ENCODE results near the gene ALPP.

ALPP gene

GRCh38 chr2:232351686-232352510 is 26.7 kb upstream of the ALPP start:
- no peak for DNase-seq
- no peaks in the 10 kb centered on the region for H3K4me1 Mint-ChIP-seq
- peaks cover 5% of the 10 kb centered on the region for H3K36me3 Mint-ChIP-seq (ENCODE audit: low read depth)
- H3K27me3 Mint-ChIP-seq (ENCODE audit: low read depth, poor library complexity): peaks cover 12% of the 10 kb centered on the region
- H3K4me3 Mint-ChIP-seq: no peak overlapping the region
- peaks cover 34% of the 10 kb centered on the region for H3K9me3 Mint-ChIP-seq
- TF ChIP-seq, protein P1, sequence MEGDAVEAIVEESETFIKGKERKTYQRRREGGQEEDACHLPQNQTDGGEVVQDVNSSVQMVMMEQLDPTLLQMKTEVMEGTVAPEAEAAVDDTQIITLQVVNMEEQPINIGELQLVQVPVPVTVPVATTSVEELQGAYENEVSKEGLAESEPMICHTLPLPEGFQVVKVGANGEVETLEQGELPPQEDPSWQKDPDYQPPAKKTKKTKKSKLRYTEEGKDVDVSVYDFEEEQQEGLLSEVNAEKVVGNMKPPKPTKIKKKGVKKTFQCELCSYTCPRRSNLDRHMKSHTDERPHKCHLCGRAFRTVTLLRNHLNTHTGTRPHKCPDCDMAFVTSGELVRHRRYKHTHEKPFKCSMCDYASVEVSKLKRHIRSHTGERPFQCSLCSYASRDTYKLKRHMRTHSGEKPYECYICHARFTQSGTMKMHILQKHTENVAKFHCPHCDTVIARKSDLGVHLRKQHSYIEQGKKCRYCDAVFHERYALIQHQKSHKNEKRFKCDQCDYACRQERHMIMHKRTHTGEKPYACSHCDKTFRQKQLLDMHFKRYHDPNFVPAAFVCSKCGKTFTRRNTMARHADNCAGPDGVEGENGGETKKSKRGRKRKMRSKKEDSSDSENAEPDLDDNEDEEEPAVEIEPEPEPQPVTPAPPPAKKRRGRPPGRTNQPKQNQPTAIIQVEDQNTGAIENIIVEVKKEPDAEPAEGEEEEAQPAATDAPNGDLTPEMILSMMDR (IDR thresholded peaks at IDR 0.05): no peak
- no peak overlapping the region for H3K27ac Mint-ChIP-seq

DNA sequence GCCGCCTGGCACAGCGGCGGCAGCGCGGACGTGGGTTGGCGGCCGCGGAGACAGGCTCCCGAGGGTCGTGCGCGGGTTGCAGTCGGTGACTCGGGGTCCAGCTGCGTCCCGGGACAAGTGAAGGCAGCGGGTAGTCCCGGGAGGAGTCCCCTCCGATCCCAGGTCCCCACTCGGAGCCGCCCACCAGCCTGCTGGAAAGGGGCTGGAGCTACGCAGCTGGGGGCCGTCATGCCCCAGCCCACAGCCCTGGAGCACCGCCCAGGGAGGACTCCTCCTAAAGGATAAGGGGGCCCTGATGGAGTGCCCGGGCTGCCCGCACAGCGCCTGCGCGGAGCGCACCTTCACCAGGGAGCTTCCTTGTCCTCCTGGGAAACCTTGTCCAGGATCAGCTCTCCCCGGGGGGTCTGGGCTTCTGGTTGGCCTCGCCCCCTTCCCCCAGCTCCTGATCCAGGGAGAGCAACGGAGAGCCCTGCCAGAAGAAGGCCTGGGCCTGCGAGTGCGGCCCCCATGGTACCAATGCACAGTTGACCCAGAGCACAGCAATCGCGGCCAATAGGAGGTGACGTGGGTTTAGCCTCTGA is 25.9 kb upstream of the ALPP start:
- TF ChIP-seq, protein P1 (IDR thresholded peaks at IDR 0.05): no peak
- Mint-ChIP-seq H3K27me3 (ENCODE audit: low read depth, poor library complexity) (peaks cover 12% of the 10 kb centered on the region), H3K27ac (no peak overlapping the region), H3K4me3 (no peak overlapping the region), H3K4me1 (no peaks in the 10 kb centered on the region), H3K36me3 (ENCODE audit: low read depth) (peaks cover 5% of the 10 kb centered on the region), H3K9me3 (peaks cover 36% of the 10 kb centered on the region)
- DNase-seq: no peak

GRCh38 chr2:232353096-232353495 is 25.5 kb upstream of the ALPP start:
- H3K4me1 Mint-ChIP-seq: no peaks in the 10 kb centered on the region
- H3K4me3 Mint-ChIP-seq: no peak overlapping the region
- H3K36me3 Mint-ChIP-seq (ENCODE audit: low read depth): peaks cover 5% of the 10 kb centered on the region
- peaks cover 11% of the 10 kb centered on the region for H3K27me3 Mint-ChIP-seq (ENCODE audit: low read depth, poor library complexity)
- H3K27ac Mint-ChIP-seq: no peak overlapping the region
- TF ChIP-seq, protein P1 (IDR thresholded peaks at IDR 0.05): no peak
- peaks cover 37% of the 10 kb centered on the region for H3K9me3 Mint-ChIP-seq
- DNase-seq: no peak

GRCh38 chr2:232353660-232354059 is 24.9 kb upstream of the ALPP start:
- no peaks in the 10 kb centered on the region for H3K4me1 Mint-ChIP-seq
- TF ChIP-seq, protein P1 (IDR thresholded peaks at IDR 0.05): no peak
- no peak overlapping the region for H3K4me3 Mint-ChIP-seq
- peaks cover 5% of the 10 kb centered on the region for H3K36me3 Mint-ChIP-seq (ENCODE audit: low read depth)
- H3K27ac Mint-ChIP-seq: no peak overlapping the region
- H3K27me3 Mint-ChIP-seq (ENCODE audit: low read depth, poor library complexity): peaks cover 11% of the 10 kb centered on the region
- H3K9me3 Mint-ChIP-seq: peaks cover 40% of the 10 kb centered on the region
- DNase-seq: no peak

- Mint-ChIP-seq H3K4me3 (no peak overlapping the region), H3K4me1 (no peaks in the 10 kb centered on the region), H3K36me3 (ENCODE audit: low read depth) (peaks cover 5% of the 10 kb centered on the region), H3K9me3 (peaks cover 40% of the 10 kb centered on the region), H3K27me3 (ENCODE audit: low read depth, poor library complexity) (peaks cover 11% of the 10 kb centered on the region), H3K27ac (no peak overlapping the region)
- no peak for DNase-seq
- TF ChIP-seq, protein P1 (IDR thresholded peaks at IDR 0.05): no peak
These were observed 24.5 kb upstream of the ALPP start for GRCh38 chr2:232354069-232354468.

Data from nephron progenitor cell (in vitro differentiated cells).